ENCODE data around the gene NEURL1. TPM values are rescaled to one million over a fixed set of nuclear protein-coding genes. Genes with fewer than 3 reads are reported as not detected.

Gene NEURL1
- total and polyA plus RNA-seq, 12 donors: 0.05 to 1.0 (median 0.17) TPM; not detected in 3

GRCh38 chr10:103619424-103620351 lies 126.2 kb downstream of the NEURL1 start:
- WGBS, 2 donors: 75 to 79% methylated on average over 22 of the region's 22 CpGs
- no peak for DNase-seq

GRCh38 chr10:103620352-103620740 lies 126.8 kb downstream of the NEURL1 start:
- ATAC-seq: no peak
- Histone ChIP-seq H3K27ac (peak overlapping the region in 8 of 10 donors; percentile 34 to 85 (median 74)), H3K36me3 (peaks cover 0 to 68% (median 4%) of the 10 kb centered on the region in 9 donors), H3K4me1 (peaks cover 44 to 81% (median 75%) of the 10 kb centered on the region in 9 donors), H3K9me3 (no peaks in the 10 kb centered on the region), H3K27me3 (no peaks in the 10 kb centered on the region), H3K4me3 (no peak overlapping the region)
- intact Hi-C loops (cut with DNase I): loop anchor here in 1 of 10 donors (10.0 kb wide), 1 partner anchor 1616 kb away; no protein-coding TSS in a partner anchor
- TF ChIP-seq CTCF (IDR thresholded peaks at IDR 0.05): no peak
- DNase-seq: no peak
- WGBS, 2 donors: 67 to 68% methylated on average over 7 of the region's 7 CpGs

More at GRCh38 chr10:103619424-103620351, 126.2 kb downstream of the NEURL1 start:
- H3K27ac ChIP-seq: peak overlapping the region in 9 of 10 donors; percentile 34 to 85 (median 72)
- H3K27me3 ChIP-seq: no peaks in the 10 kb centered on the region
- no peak for ATAC-seq
- peaks cover 0 to 61% (median 4%) of the 10 kb centered on the region in 9 donors for H3K36me3 ChIP-seq
- peaks cover 49 to 86% (median 80%) of the 10 kb centered on the region in 9 donors for H3K4me1 ChIP-seq
- no peak for TF ChIP-seq CTCF (IDR thresholded peaks at IDR 0.05)
- H3K4me3 ChIP-seq: no peak overlapping the region
- H3K9me3 ChIP-seq: no peaks in the 10 kb centered on the region
- intact Hi-C loops (cut with DNase I): loop anchor here in 7 of 10 donors (5.0 to 10.0 kb wide), 6 partner anchors 33 to 1615 kb away; partner anchors contain the start of gene SH3PXD2A (in 1 of the 7)

GRCh38 chr10:103620891-103621782 lies 127.6 kb downstream of the NEURL1 start:
- Histone ChIP-seq H3K4me1 (peaks cover 42 to 73% (median 68%) of the 10 kb centered on the region in 9 donors), H3K4me3 (no peak overlapping the region), H3K27ac (peak overlapping the region in 6 of 10 donors; percentile 33 to 85 (median 44)), H3K9me3 (no peaks in the 10 kb centered on the region), H3K36me3 (peaks cover 0 to 75% (median 9%) of the 10 kb centered on the region in 9 donors), H3K27me3 (no peaks in the 10 kb centered on the region)
- DNase-seq: no peak
- no peak for ATAC-seq
- intact Hi-C loops (cut with DNase I): loop anchor here in 1 of 10 donors (10.0 kb wide), 1 partner anchor 1616 kb away; no protein-coding TSS in a partner anchor
- 92 to 94% methylated on average over 15 of the region's 15 CpGs for WGBS, 2 donors
- no peak for TF ChIP-seq CTCF (IDR thresholded peaks at IDR 0.05)

- TF ChIP-seq CTCF (IDR thresholded peaks at IDR 0.05): no peak
- DNase-seq: no peak
- Histone ChIP-seq H3K36me3 (peaks cover 0 to 76% (median 13%) of the 10 kb centered on the region in 9 donors), H3K9me3 (no peaks in the 10 kb centered on the region), H3K27ac (peak overlapping the region in 6 of 10 donors; percentile 12 to 79 (median 36)), H3K4me1 (peaks cover 38 to 67% (median 62%) of the 10 kb centered on the region in 9 donors), H3K27me3 (no peaks in the 10 kb centered on the region), H3K4me3 (no peak overlapping the region)
- peak in 2 of 8 donors; percentile 14 to 30 for ATAC-seq
- WGBS, 2 donors: 43 to 57% methylated on average over 4 of the region's 4 CpGs
- intact Hi-C loops (cut with DNase I): loop anchor here in 1 of 10 donors (10.0 kb wide), 1 partner anchor 1617 kb away; no protein-coding TSS in a partner anchor
Measured at GRCh38 chr10:103621783-103622125, 128.2 kb downstream of the NEURL1 start.
